GM12864 (cell line): ENCODE measurements around the gene BCDIN3D.
"Not testable (repeated sequence)": the region's sequence is repeated elsewhere in the genome, so short reads cannot be mapped to it uniquely, and the experiment has no call there.

Experiments used
- DNase-seq: peaks from one replicate; pipeline ENCODE4 v3.0.0-alpha.2; 2011; ENCODE audit warnings: low read depth
- H3K4me3 ChIP-seq: 2 replicates; pipeline ENCODE4 v1.5.1; 2011; ENCODE audit warnings: mild to moderate bottlenecking, low read depth, low read length, control low read depth
- TF ChIP-seq, protein P1 (sequence below): IDR thresholded peaks from 2 replicates; pipeline ENCODE4 v1.5.1; 2011; ENCODE audit warnings: low read depth, mild to moderate bottlenecking, moderate library complexity, low read length, control low read depth, inconsistent platforms; ENCODE audit errors: missing control alignments

The BCDIN3D gene

GRCh38 chr12:49882248-49882850, 39.4 kb upstream of the BCDIN3D start:
- TF ChIP-seq, protein P1, sequence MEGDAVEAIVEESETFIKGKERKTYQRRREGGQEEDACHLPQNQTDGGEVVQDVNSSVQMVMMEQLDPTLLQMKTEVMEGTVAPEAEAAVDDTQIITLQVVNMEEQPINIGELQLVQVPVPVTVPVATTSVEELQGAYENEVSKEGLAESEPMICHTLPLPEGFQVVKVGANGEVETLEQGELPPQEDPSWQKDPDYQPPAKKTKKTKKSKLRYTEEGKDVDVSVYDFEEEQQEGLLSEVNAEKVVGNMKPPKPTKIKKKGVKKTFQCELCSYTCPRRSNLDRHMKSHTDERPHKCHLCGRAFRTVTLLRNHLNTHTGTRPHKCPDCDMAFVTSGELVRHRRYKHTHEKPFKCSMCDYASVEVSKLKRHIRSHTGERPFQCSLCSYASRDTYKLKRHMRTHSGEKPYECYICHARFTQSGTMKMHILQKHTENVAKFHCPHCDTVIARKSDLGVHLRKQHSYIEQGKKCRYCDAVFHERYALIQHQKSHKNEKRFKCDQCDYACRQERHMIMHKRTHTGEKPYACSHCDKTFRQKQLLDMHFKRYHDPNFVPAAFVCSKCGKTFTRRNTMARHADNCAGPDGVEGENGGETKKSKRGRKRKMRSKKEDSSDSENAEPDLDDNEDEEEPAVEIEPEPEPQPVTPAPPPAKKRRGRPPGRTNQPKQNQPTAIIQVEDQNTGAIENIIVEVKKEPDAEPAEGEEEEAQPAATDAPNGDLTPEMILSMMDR, result no peak
- no peak for DNase-seq
- no peak overlapping the region for H3K4me3 ChIP-seq

DNA sequence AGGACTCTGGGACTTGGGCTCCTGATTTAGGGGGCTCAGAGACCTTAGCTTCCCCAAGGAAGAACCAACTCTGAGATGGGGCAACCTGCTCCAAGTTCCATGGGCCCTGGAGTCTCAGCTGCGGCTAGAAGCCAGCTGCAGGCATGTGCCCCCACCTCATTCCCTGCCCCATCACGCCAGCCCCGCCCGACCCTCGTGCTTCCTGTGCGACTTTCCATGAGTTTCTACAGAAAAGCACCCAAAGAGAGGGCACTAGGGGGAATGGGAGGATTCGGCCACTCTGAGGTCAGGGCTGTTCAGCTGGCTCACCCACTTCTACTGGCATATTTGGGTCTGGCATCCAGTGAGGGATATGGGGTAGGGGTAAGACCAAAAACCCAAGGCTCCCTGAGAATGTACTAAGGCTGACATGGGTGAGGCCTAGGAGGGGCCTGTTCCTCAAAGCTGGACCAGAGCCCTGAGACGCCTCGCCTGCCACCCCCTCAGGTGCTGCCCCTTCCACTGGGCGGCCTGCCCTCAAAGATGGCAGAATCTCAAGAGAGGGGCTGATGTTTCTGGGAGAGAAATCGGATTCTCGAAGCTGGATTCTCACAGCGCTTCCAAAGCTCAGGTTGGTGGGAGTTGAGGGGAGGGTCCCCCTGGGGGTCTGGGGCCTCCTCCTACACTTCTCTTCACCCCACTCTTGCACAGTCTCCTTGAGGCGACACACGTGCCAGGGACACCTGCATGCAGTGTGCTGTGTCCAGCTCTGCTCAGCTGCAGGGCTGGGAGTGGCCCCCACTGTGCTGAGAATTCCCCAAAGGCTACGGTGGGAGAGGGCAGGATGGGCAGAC, 38.7 kb upstream of the BCDIN3D start:
- H3K4me3 ChIP-seq, result no peak overlapping the region
- no peak for DNase-seq
- TF ChIP-seq, protein P1, result no peak

DNA sequence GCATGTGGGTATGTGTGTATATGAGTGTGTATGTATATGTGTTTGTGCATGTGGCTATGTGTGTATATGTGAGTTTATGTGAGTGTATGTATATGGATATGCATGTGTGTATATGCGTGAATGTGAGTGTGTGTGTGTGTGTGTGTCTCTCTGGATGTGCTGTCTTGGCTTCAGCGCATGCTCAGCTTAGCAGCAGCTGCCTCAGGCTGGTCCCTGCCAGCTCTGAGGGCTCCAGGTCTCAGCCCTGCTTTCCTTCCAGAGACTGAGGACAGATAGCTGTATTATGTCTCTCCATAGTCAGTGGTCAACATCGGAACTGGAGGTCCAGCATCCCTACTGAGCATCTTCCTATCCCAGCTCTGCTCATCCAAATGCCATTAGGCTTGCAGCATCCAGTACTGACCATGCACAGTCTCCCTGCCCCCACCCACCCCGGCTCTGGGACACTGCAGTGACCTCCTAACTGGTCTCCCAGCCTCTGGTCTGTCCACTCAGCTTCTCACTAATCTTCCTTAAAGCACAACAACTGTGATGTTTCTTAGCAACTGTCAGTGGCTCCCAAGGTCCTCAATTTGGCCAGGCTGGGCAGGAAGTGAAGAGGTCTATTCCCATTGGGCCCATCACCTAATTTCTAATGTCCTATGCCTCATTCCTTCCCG, 38.0 kb upstream of the BCDIN3D start:
- no peak overlapping the region for H3K4me3 ChIP-seq
- TF ChIP-seq, protein P1, result no peak
- no peak for DNase-seq

GRCh38 chr12:49879065-49879464, 36.2 kb upstream of the BCDIN3D start:
- DNase-seq, H3K4me3 ChIP-seq: not testable (repeated sequence)

DNA sequence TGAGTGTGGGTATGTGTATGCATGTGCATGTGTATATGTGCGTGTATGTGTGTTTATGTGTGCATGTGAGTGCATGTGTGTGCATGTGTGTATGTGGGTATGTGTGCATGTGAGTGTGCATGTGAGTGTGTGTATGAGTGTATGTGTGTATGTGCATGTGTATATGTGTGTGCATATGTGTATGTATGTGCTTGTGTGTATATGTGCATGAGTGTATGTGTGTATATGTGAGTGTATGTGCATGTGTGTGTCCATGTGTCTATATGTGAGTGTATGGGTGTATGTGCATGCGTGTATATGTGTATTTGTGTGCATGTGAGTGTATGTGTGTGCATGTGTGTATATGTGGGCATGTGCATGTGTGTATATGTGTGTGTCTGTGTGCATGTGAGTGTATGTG, 35.1 kb upstream of the BCDIN3D start:
- no peak for DNase-seq
- TF ChIP-seq, protein P1, result no peak
- H3K4me3 ChIP-seq, result no peak overlapping the region

DNA sequence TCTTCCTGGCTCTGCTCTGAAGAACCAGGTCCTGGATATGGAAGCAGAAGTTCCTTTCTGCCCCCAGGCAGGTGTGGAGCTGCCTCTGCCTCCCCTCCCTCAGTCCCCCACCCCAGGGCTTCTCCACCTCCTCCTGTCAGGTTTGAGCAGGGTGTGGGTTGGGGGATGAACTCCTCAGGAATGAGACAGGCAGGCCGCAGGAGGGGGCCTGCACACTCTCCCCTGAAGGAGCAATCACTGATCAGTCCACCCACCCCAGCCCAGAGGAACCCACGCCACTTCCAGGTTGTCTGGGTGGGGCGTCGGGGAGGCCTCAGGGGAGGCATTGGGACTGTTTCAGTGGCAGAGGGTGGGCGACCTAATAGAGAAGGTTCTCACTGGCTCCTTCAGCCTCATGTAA, 34.2 kb upstream of the BCDIN3D start:
- TF ChIP-seq, protein P1, result no peak
- no peak overlapping the region for H3K4me3 ChIP-seq
- DNase-seq, result no peak

DNA sequence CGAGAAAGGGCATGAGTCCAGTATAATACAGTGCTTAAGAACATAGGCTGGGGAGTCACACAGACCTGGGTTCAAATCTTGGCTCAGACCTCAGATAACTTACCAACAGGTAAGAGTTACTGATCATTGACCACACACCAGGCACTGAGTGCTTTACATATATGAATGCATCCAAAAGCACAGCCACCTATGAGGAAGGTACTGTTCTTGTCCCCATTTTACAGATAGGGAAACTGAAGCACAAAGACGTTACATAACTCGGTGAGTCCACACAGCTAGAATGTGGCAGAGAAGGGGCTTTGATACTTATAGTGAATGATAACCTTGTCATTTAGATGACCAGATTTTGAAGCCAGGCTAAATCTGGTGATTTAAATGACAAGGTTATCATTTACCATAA, 33.2 kb upstream of the BCDIN3D start:
- DNase-seq, result no peak
- TF ChIP-seq, protein P1, result no peak
- H3K4me3 ChIP-seq, result no peak overlapping the region
